ENCODE results near the gene RAB27A. TPM values are rescaled to one million over a fixed set of nuclear protein-coding genes. Genes with fewer than 3 reads are reported as not detected.

Gene RAB27A
- total and polyA plus RNA-seq, 2 experiments from 2014 or later: 3.2 to 5.8 TPM

- DNase-seq (ENCODE audit: low spot score) (no peak), ATAC-seq (no peak)
- no peak overlapping the region for H3K4me3 Mint-ChIP-seq
- Histone ChIP-seq H3K27me3 (ENCODE audit: insufficient read depth) (no peaks in the 10 kb centered on the region), H3K9me2 (ENCODE audit: insufficient read depth) (no peaks in the 10 kb centered on the region), H3K27ac (ENCODE audit: low read depth) (no peak overlapping the region), H3K4me3 (no peak overlapping the region), H4K20me1 (replicated peaks; ENCODE audit: insufficient read depth) (no peaks in the 10 kb centered on the region), H3K79me2 (replicated peaks; ENCODE audit: insufficient read depth) (no peaks in the 10 kb centered on the region), H3K36me3 (ENCODE audit: insufficient read depth) (no peaks in the 10 kb centered on the region), H3F3A (replicated peaks; ENCODE audit: low read depth) (no peaks in the 10 kb centered on the region), H2AFZ (no peak overlapping the region), H3K4me1 (ENCODE audit: insufficient read depth) (peaks cover 22% of the 10 kb centered on the region), H3K4me2 (no peak overlapping the region)
- H3K9me3 Mint-ChIP-seq: no peaks in the 10 kb centered on the region
- H3K4me1 Mint-ChIP-seq: peaks cover 15% of the 10 kb centered on the region
- no peak for TF ChIP-seq ZNF114 (CRISPR knock-in tag; IDR thresholded peaks at IDR 0.05)
- no peak for TF ChIP-seq ETS1 (IDR thresholded peaks at IDR 0.05)
- TF ChIP-seq ZNF331 (CRISPR knock-in tag; IDR thresholded peaks at IDR 0.05; ENCODE audit: low read depth): no peak
- TF ChIP-seq POLR2AphosphoS5 (IDR thresholded peaks at IDR 0.05; ENCODE audit: low read depth): no peak
- no peak for TF ChIP-seq ZNF462 (CRISPR knock-in tag; IDR thresholded peaks at IDR 0.05)
- TF ChIP-seq CREB1 (CRISPR knock-in tag; IDR thresholded peaks at IDR 0.05; ENCODE audit: low read depth): no peak
- no peaks in the 10 kb centered on the region for H3K36me3 Mint-ChIP-seq (ENCODE audit: low read depth)
- peaks cover 3% of the 10 kb centered on the region for H3K27me3 Mint-ChIP-seq (ENCODE audit: insufficient read depth, low read depth, poor library complexity)
- H3K27ac Mint-ChIP-seq: no peak overlapping the region
Observed at GRCh38 chr15:55220606-55221005, 69.0 kb downstream of the RAB27A start.
